Kidney (tissue), 14 donors: Measurements from ENCODE around the gene ZDHHC14. TPM values are rescaled to one million over a fixed set of nuclear protein-coding genes. Genes with fewer than 3 reads are reported as not detected.

Experiments used
- DNase-seq, 5 donors: peaks; one replicate each; pipeline ENCODE4 v3.0.0-alpha.2; 2013 to 2020
- FAIRE-seq: peaks from 2 replicates; lab custom pipeline; 2012; peaks lifted over from hg19 to GRCh38; lab: Jason Lieb, UNC
- H3K27ac ChIP-seq, 2 donors: one replicate each; pipeline ENCODE4 v1.7.0; 2013; ENCODE audit warnings: low read depth in 2 of 2, low read length in 2 of 2, inconsistent platforms in 1 of 2
- H3K27me3 ChIP-seq: one replicate; pipeline ENCODE4 v1.7.1; 2013; ENCODE audit warnings: low read length, inconsistent platforms; ENCODE audit not compliant: control insufficient read depth, insufficient read depth
- H3K36me3 ChIP-seq, 3 donors: one replicate each; pipeline versions ENCODE4 v1.7.0 to v1.7.1; 2013; ENCODE audit warnings: low read length in 3 of 3, control low read depth in 1 of 3, inconsistent platforms in 1 of 3; ENCODE audit not compliant: insufficient read depth in 3 of 3, control insufficient read depth in 2 of 3
- H3K4me1 ChIP-seq, 3 donors: one replicate each; pipeline versions ENCODE4 v1.7.0 to v1.7.1; 2013; ENCODE audit warnings: low read length in 3 of 3, inconsistent platforms in 1 of 3, low read depth in 1 of 3; ENCODE audit not compliant: control insufficient read depth in 2 of 3, insufficient read depth in 2 of 3
- H3K4me3 ChIP-seq, 3 donors: one replicate each; pipeline versions ENCODE4 v1.7.0 to v1.8.1; 2013; ENCODE audit warnings: low read length in 3 of 3, control low read depth in 1 of 3, inconsistent platforms in 1 of 3
- H3K9ac ChIP-seq, 3 donors: one replicate each; pipeline versions ENCODE4 v1.7.0 to v1.7.1; 2013; ENCODE audit warnings: low read length in 3 of 3, control low read depth in 1 of 3, inconsistent platforms in 1 of 3
- H3K9me3 ChIP-seq, 3 donors: one replicate each; pipeline versions ENCODE4 v1.7.0 to v1.7.1; 2013; ENCODE audit warnings: low read length in 3 of 3, control low read depth in 1 of 3, inconsistent platforms in 1 of 3; ENCODE audit not compliant: control insufficient read depth in 2 of 3, insufficient read depth in 1 of 3
- CTCF ChIP-seq: IDR thresholded peaks from 3 replicates; pipeline ENCODE4 v1.5.1; 2012; ENCODE audit warnings: mild to moderate bottlenecking, moderate library complexity, borderline replicate concordance; ENCODE audit not compliant: insufficient read depth; ENCODE audit errors: extremely low read depth
- intact Hi-C: fragments of 100-400 bp; cut with DNase I; formaldehyde crosslinking; loops from one replicate; pipeline ENCODE4 v1.11.1; 2022
- polyA plus RNA-seq: library from polyadenylated mRNA; stranded (reverse); fragments of 350-450 nt; fragmentation: Illumina TruSeq; extraction: RNeasy Lipid Tissue Mini Kit (QIAGEN cat#74804); gene quantifications from one replicate; pipeline ENCODE4 v1.2.3, GENCODE V29; 2014; ENCODE audit warnings: low read depth, low replicate concordance; ENCODE audit not compliant: insufficient read depth
- total RNA-seq: library from RNA; stranded (reverse); fragmentation: NEBNext Ultra II Directional; extraction: Animal tissue kit (Norgen Biotek cat#: 25700); gene quantifications from one replicate; pipeline ENCODE4 v1.2.1, GENCODE V29; 2021
- donor health status: control.
- donor health status: control.
- donor health status: control.
- donor health status: control.
- donor health status: control.
- donor health status: DM: yes; HTN: yes; CAD: no.
- donor health status: Normal renal cell carcinoma (clear cell type).

The ZDHHC14 gene
- total and polyA plus RNA-seq, 2 donors from 2014 or later = 13.5 to 26.7 TPM

- TF ChIP-seq CTCF = no peak
- Histone ChIP-seq H3K27ac (no peak overlapping the region), H3K4me3 (no peak overlapping the region), H3K27me3 (no peaks in the 10 kb centered on the region), H3K4me1 (no peaks in the 10 kb centered on the region), H3K9ac (no peak overlapping the region), H3K9me3 (peaks cover 0 to 4% (median 0%) of the 10 kb centered on the region in 3 donors), H3K36me3 (no peaks in the 10 kb centered on the region)
- intact Hi-C loops = no loop called here
- no peak for FAIRE-seq
- no peak for DNase-seq
These were observed 180.4 kb downstream of the ZDHHC14 start for GRCh38 chr6:157561414-157561790.

GRCh38 chr6:157561929-157562810 lies 181.2 kb downstream of the ZDHHC14 start:
- no peak for FAIRE-seq
- H3K9ac ChIP-seq = no peak overlapping the region
- no peak for TF ChIP-seq CTCF
- no peak overlapping the region for H3K27ac ChIP-seq
- H3K27me3 ChIP-seq = no peaks in the 10 kb centered on the region
- H3K9me3 ChIP-seq = peaks cover 0 to 4% (median 0%) of the 10 kb centered on the region in 3 donors
- intact Hi-C loops = no loop called here
- no peak overlapping the region for H3K4me3 ChIP-seq
- H3K36me3 ChIP-seq = no peaks in the 10 kb centered on the region
- DNase-seq = no peak
- no peaks in the 10 kb centered on the region for H3K4me1 ChIP-seq

GRCh38 chr6:157562997-157563396 lies 182.0 kb downstream of the ZDHHC14 start:
- no peak overlapping the region for H3K4me3 ChIP-seq
- no peak for FAIRE-seq
- intact Hi-C loops = no loop called here
- H3K27ac ChIP-seq = no peak overlapping the region
- H3K27me3 ChIP-seq = no peaks in the 10 kb centered on the region
- H3K4me1 ChIP-seq = no peaks in the 10 kb centered on the region
- no peaks in the 10 kb centered on the region for H3K36me3 ChIP-seq
- H3K9ac ChIP-seq = no peak overlapping the region
- no peak for TF ChIP-seq CTCF
- H3K9me3 ChIP-seq = peaks cover 0 to 4% (median 0%) of the 10 kb centered on the region in 3 donors
- DNase-seq = no peak
